ENCODE measurements around the gene COQ2. TPM values are rescaled to one million over a fixed set of nuclear protein-coding genes. Genes with fewer than 3 reads are reported as not detected.

COQ2 gene
- total and polyA plus RNA-seq, 2 of the 13 experiments (the other 11 are each of a cell fraction or from before 2014, with no cell fraction given), result 10.1 to 17.3 TPM

- no peak for TF ChIP-seq KIAA2018 (CRISPR knock-in tag; IDR thresholded peaks at IDR 0.05; ENCODE audit: borderline replicate concordance)
- 0 out of 2 replicates have a peak, but pooled peaks have one; percentile 51 for TF ChIP-seq ZNF414 (CRISPR knock-in tag; IDR thresholded peaks at IDR 0.05)
- TF ChIP-seq, protein P1, sequence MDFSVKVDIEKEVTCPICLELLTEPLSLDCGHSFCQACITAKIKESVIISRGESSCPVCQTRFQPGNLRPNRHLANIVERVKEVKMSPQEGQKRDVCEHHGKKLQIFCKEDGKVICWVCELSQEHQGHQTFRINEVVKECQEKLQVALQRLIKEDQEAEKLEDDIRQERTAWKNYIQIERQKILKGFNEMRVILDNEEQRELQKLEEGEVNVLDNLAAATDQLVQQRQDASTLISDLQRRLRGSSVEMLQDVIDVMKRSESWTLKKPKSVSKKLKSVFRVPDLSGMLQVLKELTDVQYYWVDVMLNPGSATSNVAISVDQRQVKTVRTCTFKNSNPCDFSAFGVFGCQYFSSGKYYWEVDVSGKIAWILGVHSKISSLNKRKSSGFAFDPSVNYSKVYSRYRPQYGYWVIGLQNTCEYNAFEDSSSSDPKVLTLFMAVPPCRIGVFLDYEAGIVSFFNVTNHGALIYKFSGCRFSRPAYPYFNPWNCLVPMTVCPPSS (IDR thresholded peaks at IDR 0.05), result no peak
- TF ChIP-seq FOXK1 (CRISPR knock-in tag; IDR thresholded peaks at IDR 0.05; ENCODE audit: borderline replicate concordance, low read depth), result no peak
- TF ChIP-seq, protein P2, sequence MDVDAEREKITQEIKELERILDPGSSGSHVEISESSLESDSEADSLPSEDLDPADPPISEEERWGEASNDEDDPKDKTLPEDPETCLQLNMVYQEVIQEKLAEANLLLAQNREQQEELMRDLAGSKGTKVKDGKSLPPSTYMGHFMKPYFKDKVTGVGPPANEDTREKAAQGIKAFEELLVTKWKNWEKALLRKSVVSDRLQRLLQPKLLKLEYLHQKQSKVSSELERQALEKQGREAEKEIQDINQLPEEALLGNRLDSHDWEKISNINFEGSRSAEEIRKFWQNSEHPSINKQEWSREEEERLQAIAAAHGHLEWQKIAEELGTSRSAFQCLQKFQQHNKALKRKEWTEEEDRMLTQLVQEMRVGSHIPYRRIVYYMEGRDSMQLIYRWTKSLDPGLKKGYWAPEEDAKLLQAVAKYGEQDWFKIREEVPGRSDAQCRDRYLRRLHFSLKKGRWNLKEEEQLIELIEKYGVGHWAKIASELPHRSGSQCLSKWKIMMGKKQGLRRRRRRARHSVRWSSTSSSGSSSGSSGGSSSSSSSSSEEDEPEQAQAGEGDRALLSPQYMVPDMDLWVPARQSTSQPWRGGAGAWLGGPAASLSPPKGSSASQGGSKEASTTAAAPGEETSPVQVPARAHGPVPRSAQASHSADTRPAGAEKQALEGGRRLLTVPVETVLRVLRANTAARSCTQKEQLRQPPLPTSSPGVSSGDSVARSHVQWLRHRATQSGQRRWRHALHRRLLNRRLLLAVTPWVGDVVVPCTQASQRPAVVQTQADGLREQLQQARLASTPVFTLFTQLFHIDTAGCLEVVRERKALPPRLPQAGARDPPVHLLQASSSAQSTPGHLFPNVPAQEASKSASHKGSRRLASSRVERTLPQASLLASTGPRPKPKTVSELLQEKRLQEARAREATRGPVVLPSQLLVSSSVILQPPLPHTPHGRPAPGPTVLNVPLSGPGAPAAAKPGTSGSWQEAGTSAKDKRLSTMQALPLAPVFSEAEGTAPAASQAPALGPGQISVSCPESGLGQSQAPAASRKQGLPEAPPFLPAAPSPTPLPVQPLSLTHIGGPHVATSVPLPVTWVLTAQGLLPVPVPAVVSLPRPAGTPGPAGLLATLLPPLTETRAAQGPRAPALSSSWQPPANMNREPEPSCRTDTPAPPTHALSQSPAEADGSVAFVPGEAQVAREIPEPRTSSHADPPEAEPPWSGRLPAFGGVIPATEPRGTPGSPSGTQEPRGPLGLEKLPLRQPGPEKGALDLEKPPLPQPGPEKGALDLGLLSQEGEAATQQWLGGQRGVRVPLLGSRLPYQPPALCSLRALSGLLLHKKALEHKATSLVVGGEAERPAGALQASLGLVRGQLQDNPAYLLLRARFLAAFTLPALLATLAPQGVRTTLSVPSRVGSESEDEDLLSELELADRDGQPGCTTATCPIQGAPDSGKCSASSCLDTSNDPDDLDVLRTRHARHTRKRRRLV (CRISPR knock-in tag; IDR thresholded peaks at IDR 0.05), result no peak
- TF ChIP-seq ZSCAN12 (CRISPR knock-in tag; IDR thresholded peaks at IDR 0.05), result 0 out of 2 replicates have a peak, but pooled peaks have one; percentile 74
- no peak for TF ChIP-seq KAT2B (IDR thresholded peaks at IDR 0.05; ENCODE audit: borderline replicate concordance, low read depth, low read length)
- no peak; the same call in 1 of the 2 replicates for TF ChIP-seq NCOA2 (CRISPR knock-in tag; IDR thresholded peaks at IDR 0.05)
- no peak for TF ChIP-seq ZBTB1 (CRISPR knock-in tag; IDR thresholded peaks at IDR 0.05; ENCODE audit: borderline replicate concordance)
- TF ChIP-seq DR1 (CRISPR knock-in tag; IDR thresholded peaks at IDR 0.05), result peak; percentile 65; the same call in 1 of the 2 replicates
- peak; percentile 62; the same call in 1 of the 2 replicates for TF ChIP-seq DRAP1 (CRISPR knock-in tag; IDR thresholded peaks at IDR 0.05)
- TF ChIP-seq ZNF768 (CRISPR knock-in tag; IDR thresholded peaks at IDR 0.05), result peak; percentile 54; the same call in 1 of the 2 replicates
These were observed at the start of gene COQ2 (continued) for GRCh38 chr4:83284193-83285054.

Measured in HepG2 (cell line).